ENCODE measurements around the gene SH3PXD2A. TPM values are rescaled to one million over a fixed set of nuclear protein-coding genes. Genes with fewer than 3 reads are reported as not detected.

The SH3PXD2A gene
- total RNA-seq, 2 experiments from 2014 or later, result 10.2 to 10.9 TPM

DNA sequence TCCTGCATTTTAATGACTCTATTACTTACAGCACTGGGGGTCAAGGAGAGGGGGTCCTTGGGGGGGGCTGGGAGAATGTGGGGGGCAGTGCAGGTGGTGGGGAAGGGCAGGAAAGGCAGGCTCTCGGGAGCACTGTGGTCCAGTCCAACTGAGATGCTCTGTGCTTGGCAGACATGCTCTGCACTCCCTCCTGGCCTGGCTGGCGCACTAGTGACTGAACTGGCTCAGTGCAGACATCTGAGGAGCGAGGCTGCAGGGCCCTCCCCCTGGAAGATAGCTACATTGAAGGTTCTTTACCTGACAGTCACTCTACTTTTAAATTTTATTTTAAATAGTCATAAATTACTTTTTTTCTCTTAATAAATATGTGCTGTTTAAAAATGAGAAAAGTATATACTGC is 256.2 kb downstream of the SH3PXD2A start:
- Mint-ChIP-seq H3K9me3 (no peaks in the 10 kb centered on the region), H3K27ac (no peak overlapping the region), H3K36me3 (peaks cover 9% of the 10 kb centered on the region), H3K4me3 (no peak overlapping the region), H3K4me1 (peaks cover 2% of the 10 kb centered on the region), H3K27me3 (no peaks in the 10 kb centered on the region)
- DNase-seq, result no peak

GRCh38 chr10:103598654-103599115 is 256.7 kb downstream of the SH3PXD2A start:
- Mint-ChIP-seq H3K4me1 (peaks cover 2% of the 10 kb centered on the region), H3K27ac (no peak overlapping the region), H3K9me3 (no peaks in the 10 kb centered on the region), H3K4me3 (no peak overlapping the region), H3K27me3 (no peaks in the 10 kb centered on the region), H3K36me3 (peaks cover 7% of the 10 kb centered on the region)
- DNase-seq, result peak; percentile 13

- no peaks in the 10 kb centered on the region for H3K9me3 Mint-ChIP-seq
- no peak for DNase-seq
- no peak overlapping the region for H3K27ac Mint-ChIP-seq
- no peaks in the 10 kb centered on the region for H3K27me3 Mint-ChIP-seq
- H3K4me3 Mint-ChIP-seq, result no peak overlapping the region
- peaks cover 1% of the 10 kb centered on the region for H3K36me3 Mint-ChIP-seq
- H3K4me1 Mint-ChIP-seq, result peaks cover 2% of the 10 kb centered on the region
Observed at GRCh38 chr10:103597003-103597402, 258.4 kb downstream of the SH3PXD2A start.

GRCh38 chr10:103595933-103596726 is 259.2 kb downstream of the SH3PXD2A start:
- H3K27ac Mint-ChIP-seq, result no peak overlapping the region
- H3K4me1 Mint-ChIP-seq, result peaks cover 2% of the 10 kb centered on the region
- DNase-seq, result no peak
- H3K9me3 Mint-ChIP-seq, result no peaks in the 10 kb centered on the region
- H3K36me3 Mint-ChIP-seq, result no peaks in the 10 kb centered on the region
- no peaks in the 10 kb centered on the region for H3K27me3 Mint-ChIP-seq
- no peak overlapping the region for H3K4me3 Mint-ChIP-seq

DNA sequence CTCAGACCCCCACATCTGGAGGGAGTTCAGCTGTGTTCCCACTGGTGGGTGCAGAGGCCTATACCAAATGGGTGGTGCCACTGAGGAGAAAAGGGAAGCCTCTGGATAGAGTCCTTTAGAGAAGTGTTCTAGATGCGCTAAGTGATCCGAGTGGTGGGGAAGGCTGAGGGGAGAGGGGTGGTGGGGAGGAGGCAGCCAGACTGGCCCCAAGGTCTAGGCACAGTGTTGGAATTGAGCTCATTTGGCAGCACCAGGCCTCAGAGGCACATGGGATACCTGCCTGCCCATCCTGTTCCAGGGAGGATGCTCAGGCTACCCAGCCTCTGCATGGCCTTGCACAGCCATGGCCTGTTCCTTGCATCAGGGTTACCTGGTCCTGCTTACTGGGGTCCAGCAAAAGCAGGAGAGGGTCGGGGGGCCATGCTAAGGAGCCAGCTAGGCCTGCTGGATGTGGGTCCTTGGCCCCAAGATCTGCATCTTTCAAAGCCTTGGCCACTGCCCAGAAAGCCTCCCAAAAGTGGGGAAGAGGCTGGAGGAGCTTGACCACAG is 262.3 kb downstream of the SH3PXD2A start:
- H3K27ac Mint-ChIP-seq, result no peak overlapping the region
- H3K9me3 Mint-ChIP-seq, result no peaks in the 10 kb centered on the region
- no peaks in the 10 kb centered on the region for H3K4me1 Mint-ChIP-seq
- DNase-seq, result no peak
- no peaks in the 10 kb centered on the region for H3K27me3 Mint-ChIP-seq
- H3K36me3 Mint-ChIP-seq, result no peaks in the 10 kb centered on the region
- no peak overlapping the region for H3K4me3 Mint-ChIP-seq

- no peaks in the 10 kb centered on the region for H3K36me3 Mint-ChIP-seq
- peak; percentile 43 for DNase-seq
- no peak overlapping the region for H3K4me3 Mint-ChIP-seq
- no peaks in the 10 kb centered on the region for H3K9me3 Mint-ChIP-seq
- H3K4me1 Mint-ChIP-seq, result peaks cover 2% of the 10 kb centered on the region
- H3K27ac Mint-ChIP-seq, result no peak overlapping the region
- no peaks in the 10 kb centered on the region for H3K27me3 Mint-ChIP-seq
Observed at GRCh38 chr10:103592186-103593021, 263.0 kb downstream of the SH3PXD2A start.

- DNase-seq, result no peak
- H3K9me3 Mint-ChIP-seq, result no peaks in the 10 kb centered on the region
- H3K36me3 Mint-ChIP-seq, result peaks cover 4% of the 10 kb centered on the region
- H3K27ac Mint-ChIP-seq, result no peak overlapping the region
- peaks cover 4% of the 10 kb centered on the region for H3K4me1 Mint-ChIP-seq
- H3K27me3 Mint-ChIP-seq, result no peaks in the 10 kb centered on the region
- no peak overlapping the region for H3K4me3 Mint-ChIP-seq
Observed at GRCh38 chr10:103590744-103591291, 264.6 kb downstream of the SH3PXD2A start.

GRCh38 chr10:103590060-103590459 is 265.3 kb downstream of the SH3PXD2A start:
- peaks cover 9% of the 10 kb centered on the region for H3K36me3 Mint-ChIP-seq
- no peaks in the 10 kb centered on the region for H3K9me3 Mint-ChIP-seq
- H3K27me3 Mint-ChIP-seq, result no peaks in the 10 kb centered on the region
- no peak overlapping the region for H3K4me3 Mint-ChIP-seq
- no peak overlapping the region for H3K27ac Mint-ChIP-seq
- no peak for DNase-seq
- H3K4me1 Mint-ChIP-seq, result peaks cover 4% of the 10 kb centered on the region

GRCh38 chr10:103589074-103589630 is 266.2 kb downstream of the SH3PXD2A start:
- no peaks in the 10 kb centered on the region for H3K9me3 Mint-ChIP-seq
- H3K27ac Mint-ChIP-seq, result no peak overlapping the region
- peaks cover 4% of the 10 kb centered on the region for H3K4me1 Mint-ChIP-seq
- H3K4me3 Mint-ChIP-seq, result no peak overlapping the region
- no peak for DNase-seq
- H3K27me3 Mint-ChIP-seq, result no peaks in the 10 kb centered on the region
- peaks cover 9% of the 10 kb centered on the region for H3K36me3 Mint-ChIP-seq

GRCh38 chr10:103587073-103587472 is 268.3 kb downstream of the SH3PXD2A start:
- no peak for DNase-seq
- H3K4me1 Mint-ChIP-seq, result peaks cover 8% of the 10 kb centered on the region
- H3K36me3 Mint-ChIP-seq, result peaks cover 9% of the 10 kb centered on the region
- no peak overlapping the region for H3K4me3 Mint-ChIP-seq
- no peak overlapping the region for H3K27ac Mint-ChIP-seq
- no peaks in the 10 kb centered on the region for H3K27me3 Mint-ChIP-seq
- no peaks in the 10 kb centered on the region for H3K9me3 Mint-ChIP-seq

DNA sequence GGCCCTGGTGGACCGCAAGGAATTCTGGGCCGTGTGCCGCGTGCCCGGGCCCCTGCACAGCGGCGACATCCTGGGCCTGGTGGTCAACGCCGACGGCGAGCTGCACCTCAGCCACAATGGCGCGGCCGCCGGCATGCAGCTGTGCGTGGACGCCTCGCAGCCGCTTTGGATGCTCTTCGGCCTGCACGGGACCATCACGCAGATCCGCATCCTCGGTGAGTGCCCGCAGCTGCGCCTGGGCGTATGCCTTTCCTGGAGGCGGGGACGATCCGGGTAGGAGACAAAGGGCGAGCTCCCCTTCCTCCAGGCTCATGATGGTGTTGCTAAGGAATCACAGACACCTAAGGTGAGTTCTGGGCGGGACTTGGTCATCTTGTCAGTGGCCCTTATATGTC is 270.4 kb downstream of the SH3PXD2A start:
- no peak for DNase-seq
- Mint-ChIP-seq H3K4me1 (peaks cover 8% of the 10 kb centered on the region), H3K27ac (peak overlapping the region; percentile 34), H3K9me3 (no peaks in the 10 kb centered on the region), H3K36me3 (peaks cover 9% of the 10 kb centered on the region), H3K27me3 (no peaks in the 10 kb centered on the region), H3K4me3 (peak overlapping the region; percentile 68)

GRCh38 chr10:103584216-103585010 is 271.0 kb downstream of the SH3PXD2A start:
- Mint-ChIP-seq H3K27me3 (no peaks in the 10 kb centered on the region), H3K4me3 (peak overlapping the region; percentile 81), H3K27ac (peak overlapping the region; percentile 77), H3K36me3 (peaks cover 9% of the 10 kb centered on the region), H3K9me3 (no peaks in the 10 kb centered on the region), H3K4me1 (peaks cover 8% of the 10 kb centered on the region)
- peak; percentile 66 for DNase-seq

GRCh38 chr10:103583871-103584215 is 271.5 kb downstream of the SH3PXD2A start:
- Mint-ChIP-seq H3K4me3 (peak overlapping the region; percentile 81), H3K9me3 (no peaks in the 10 kb centered on the region), H3K4me1 (peaks cover 8% of the 10 kb centered on the region), H3K36me3 (peaks cover 9% of the 10 kb centered on the region), H3K27ac (peak overlapping the region; percentile 77), H3K27me3 (no peaks in the 10 kb centered on the region)
- DNase-seq, result no peak
